ENCODE data around the gene IQCF5. TPM values are rescaled to one million over a fixed set of nuclear protein-coding genes. Genes with fewer than 3 reads are reported as not detected.

The IQCF5 gene
- total and polyA plus RNA-seq, 2 of the 4 experiments (the other 2 are of a cell fraction), result not detected

DNA sequence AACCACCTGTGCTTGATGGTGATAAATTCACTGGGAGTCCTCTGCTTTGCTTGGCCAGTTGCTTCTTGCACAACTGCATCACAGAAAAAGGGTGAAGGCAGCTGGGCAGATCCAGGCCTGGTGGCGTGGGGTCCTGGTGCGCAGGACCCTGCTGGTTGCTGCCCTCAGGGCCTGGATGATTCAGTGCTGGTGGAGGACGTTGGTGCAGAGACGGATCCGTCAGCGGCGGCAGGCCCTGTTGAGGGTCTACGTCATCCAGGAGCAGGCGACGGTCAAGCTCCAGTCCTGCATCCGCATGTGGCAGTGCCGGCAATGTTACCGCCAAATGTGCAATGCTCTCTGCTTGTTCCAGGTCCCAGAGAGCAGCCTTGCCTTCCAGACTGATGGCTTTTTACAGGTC, 45.1 kb downstream of the IQCF5 start:
- Histone ChIP-seq H2AK5ac (ENCODE audit: low read depth, low read length) (no peak overlapping the region), H4K20me1 (ENCODE audit: insufficient read depth, low read length) (no peaks in the 10 kb centered on the region), H4K8ac (ENCODE audit: low read depth in 2 of 2, low read length in 2 of 2) (no peak overlapping the region), H3K14ac (replicated peaks; ENCODE audit: low read depth, low read length) (no peak overlapping the region), H2BK120ac (ENCODE audit: low read depth, low read length) (no peak overlapping the region), H3K9me3 (ENCODE audit: control insufficient read depth, insufficient read depth, low read length) (no peaks in the 10 kb centered on the region), H3K4me3 (ENCODE audit: insufficient read depth, low read depth, low read length) (no peak overlapping the region), H3K27me3 (ENCODE audit: control insufficient read depth, insufficient read depth, low read length) (0 out of 2 replicates have a peak, but pooled peaks cover 1% of the 10 kb centered on the region), H2BK20ac (ENCODE audit: low read depth, low read length) (no peak overlapping the region), H3K27ac (ENCODE audit: insufficient read depth, low read length) (no peak overlapping the region), H3K36me3 (ENCODE audit: control insufficient read depth, insufficient read depth, low read length) (no peaks in the 10 kb centered on the region), H3K9ac (ENCODE audit: low read depth, low read length) (no peak overlapping the region), H2BK5ac (ENCODE audit: low read depth, low read length, poor library complexity, severe bottlenecking) (no peak overlapping the region), H3K4me1 (ENCODE audit: control insufficient read depth, insufficient read depth, low read length) (no peaks in the 10 kb centered on the region), H3K23ac (ENCODE audit: low read depth, low read length) (no peak overlapping the region), H3K4ac (ENCODE audit: low read depth, low read length) (no peak overlapping the region), H2AK9ac (replicated peaks; ENCODE audit: low read depth, low read length, poor library complexity) (no peak overlapping the region), H3K9me1 (ENCODE audit: insufficient read depth, low read length) (no peaks in the 10 kb centered on the region), H3K56ac (ENCODE audit: extremely low read depth, insufficient read depth, low read length) (no peak overlapping the region), H4K5ac (ENCODE audit: low read depth, low read length) (no peak overlapping the region), H3K4me2 (ENCODE audit: low read depth, low read length) (no peak overlapping the region), H2BK15ac (ENCODE audit: low read depth, low read length) (no peak overlapping the region), H3K79me1 (ENCODE audit: low read depth in 1 of 2, low read length in 2 of 2) (no peaks in the 10 kb centered on the region), H4K91ac (ENCODE audit: insufficient read depth, low read depth, low read length) (no peak overlapping the region), H3K18ac (ENCODE audit: low read depth, low read length) (no peak overlapping the region), H2AFZ (replicated peaks; ENCODE audit: low read length, poor library complexity) (no peak overlapping the region)
- ChIA-PET POLR2A (ENCODE audit: unreplicated experiment) (no interaction called here), CTCF (no interaction called here)
- intact Hi-C loops (cut with micrococcal nuclease), result no loop called here
- no peak for ATAC-seq (ENCODE audit: low read depth)
- in situ Hi-C loops (cut with MboI; ENCODE audit: low sequenced_read_pairs), result no loop called here
- 79% methylated on average over 8 of the region's 13 CpGs; no CpG with 5 or more reads in 1 of the 2 experiments for WGBS, 2 experiments (ENCODE audit: extremely low coverage in 2 of 2, insufficient read length in 1 of 2)
- DNase-seq, result no peak
- BruUV-seq (replicated peaks), result no TSS peak
- dilution Hi-C loops (cut with HindIII; ENCODE audit: low sequenced_read_pairs, unreplicated experiment), result no loop called here
- no peak for TF ChIP-seq RCOR1 (IDR thresholded peaks at IDR 0.05; ENCODE audit: insufficient replicate concordance, low read length)
- no peak for TF ChIP-seq MAZ (IDR thresholded peaks at IDR 0.05; ENCODE audit: borderline replicate concordance, low read depth, low read length)
- TF ChIP-seq NFE2L2 (IDR thresholded peaks at IDR 0.05; ENCODE audit: low read depth, low read length), result no peak
- TF ChIP-seq POLR2A (IDR thresholded peaks at IDR 0.05; ENCODE audit: low read depth, low read length), result no peak
